Caco-2 (cell line): ENCODE results near the gene ACY1. TPM values are rescaled to one million over a fixed set of nuclear protein-coding genes. Genes with fewer than 3 reads are reported as not detected.

ENCODE experiments used
- BruUV-seq: library from RNA; stranded (reverse); fragments of 400-500 nt; replicated peaks from 2 replicates; lab custom pipeline; 2021; lab: Mats Ljungman, UMichigan
- CTCF ChIA-PET: fragments of 300-600 bp; sonication (Branson Sonifier 250); formaldehyde crosslinking; loops from one replicate; lab custom pipeline; 2022; ENCODE audit warnings: antibody characterized with exemption; lab: Charles Lee
- POLR2A ChIA-PET: fragments of 300-600 bp; sonication (Branson Sonifier 250); formaldehyde crosslinking; loops from one replicate; lab custom pipeline; 2022; ENCODE audit warnings: antibody characterized with exemption; lab: Charles Lee
- DNase-seq, 2 experiments: peaks; one replicate each; pipeline versions ENCODE4 v3.0.0 to v3.0.0-alpha.2; 2020 to 2022
- H3K27me3 ChIP-seq: replicated peaks from 2 replicates; pipeline ENCODE4 v1.6.0; 2011; ENCODE audit warnings: low read length; ENCODE audit not compliant: control insufficient read depth, insufficient read depth
- H3K36me3 ChIP-seq: 2 replicates; pipeline ENCODE4 v1.5.1; 2011; ENCODE audit warnings: low read length; ENCODE audit not compliant: control insufficient read depth, insufficient read depth
- H3K4me1 ChIP-seq: fragments of 250-450 bp; sonication (Bioruptor Pico); 2 replicates; pipeline ENCODE4 v1.5.1; 2020; ENCODE audit warnings: mild to moderate bottlenecking
- H3K4me3 ChIP-seq: 2 replicates; pipeline ENCODE4 v1.5.1; 2011; ENCODE audit warnings: low read depth, mild to moderate bottlenecking, control low read depth, low read length
- H3K9me3 ChIP-seq: fragments of 250-450 bp; sonication (Bioruptor Pico); 2 replicates; pipeline ENCODE4 v1.5.1; 2020; ENCODE audit warnings: mild to moderate bottlenecking, moderate library complexity
- H3K27ac Mint-ChIP-seq: one replicate; pipeline ENCODE4 v1.8.0; 2022; ENCODE audit warnings: mixed read lengths; ENCODE audit not compliant: unreplicated experiment
- H3K27me3 Mint-ChIP-seq: one replicate; pipeline ENCODE4 v1.8.0; 2022; ENCODE audit warnings: mixed read lengths; ENCODE audit not compliant: insufficient read depth, unreplicated experiment
- H3K36me3 Mint-ChIP-seq: one replicate; pipeline ENCODE4 v1.8.0; 2022; ENCODE audit warnings: mild to moderate bottlenecking, mixed read lengths; ENCODE audit not compliant: insufficient read depth, unreplicated experiment
- H3K4me1 Mint-ChIP-seq: one replicate; pipeline ENCODE4 v1.8.0; 2022; ENCODE audit warnings: low read depth, mixed read lengths; ENCODE audit not compliant: unreplicated experiment
- H3K4me3 Mint-ChIP-seq: one replicate; pipeline ENCODE4 v1.8.0; 2022; ENCODE audit warnings: mild to moderate bottlenecking, moderate library complexity, mixed read lengths; ENCODE audit not compliant: unreplicated experiment
- H3K9me3 Mint-ChIP-seq: one replicate; pipeline ENCODE4 v1.8.0; 2022; ENCODE audit warnings: mixed read lengths; ENCODE audit not compliant: unreplicated experiment
- CTCF ChIP-seq, 2 experiments: fragments of 200-600 bp in 1 of 2; IDR thresholded peaks; 1 replicate in 1 of 2; 2 replicates in 1 of 2; pipeline versions ENCODE4 v1.5.1 to v1.8.0; 2011 to 2022; ENCODE audit warnings: antibody characterized with exemption in 1 of 2, control low read depth in 1 of 2, inconsistent platforms in 1 of 2, low read depth in 1 of 2, low read length in 1 of 2, mild to moderate bottlenecking in 1 of 2, moderate library complexity in 1 of 2; ENCODE audit not compliant: insufficient read depth in 1 of 2, severe bottlenecking in 1 of 2, unreplicated experiment in 1 of 2
- intact Hi-C: fragments of 100-400 bp; cut with micrococcal nuclease; formaldehyde crosslinking; loops from one replicate; pipeline ENCODE4 v1.10.0; 2022; ENCODE audit not compliant: unreplicated experiment
- total RNA-seq: library from RNA; stranded (reverse); gene quantifications from 2 replicates; pipeline ENCODE4 v1.2.3, GENCODE V29; 2022

The ACY1 gene
- total RNA-seq, 1 experiment from 2014 or later, result 62.4 TPM

- Mint-ChIP-seq H3K9me3 (no peaks in the 10 kb centered on the region), H3K27me3 (peaks cover 2% of the 10 kb centered on the region), H3K36me3 (no peaks in the 10 kb centered on the region), H3K27ac (no peak overlapping the region), H3K4me1 (no peaks in the 10 kb centered on the region), H3K4me3 (no peak overlapping the region)
- no peaks in the 10 kb centered on the region for H3K27me3 ChIP-seq
- BruUV-seq, result no TSS peak
- TF ChIP-seq CTCF (IDR thresholded peaks at IDR 0.05; ENCODE audit: insufficient read depth in 1 of 2, low read depth in 1 of 2, low read length in 1 of 2, severe bottlenecking in 1 of 2, unreplicated experiment in 1 of 2), result no peak
- DNase-seq, result no peak
- intact Hi-C loops, result no loop called here
- ChIA-PET POLR2A (interaction anchor here (0.6 kb wide), 1 partner anchor 1187 kb away, joined by 3 read pairs; no protein-coding TSS in a partner anchor), CTCF (interaction anchor here (0.6 kb wide), 1 partner anchor 1591 kb away, joined by 3 read pairs; no protein-coding TSS in a partner anchor)
- no peaks in the 10 kb centered on the region for H3K4me1 ChIP-seq
- no peaks in the 10 kb centered on the region for H3K36me3 ChIP-seq
- H3K9me3 ChIP-seq, result no peaks in the 10 kb centered on the region
- H3K4me3 ChIP-seq, result no peak overlapping the region
Measured at GRCh38 chr3:51950899-51951298, 32.4 kb upstream of the ACY1 start.

DNA sequence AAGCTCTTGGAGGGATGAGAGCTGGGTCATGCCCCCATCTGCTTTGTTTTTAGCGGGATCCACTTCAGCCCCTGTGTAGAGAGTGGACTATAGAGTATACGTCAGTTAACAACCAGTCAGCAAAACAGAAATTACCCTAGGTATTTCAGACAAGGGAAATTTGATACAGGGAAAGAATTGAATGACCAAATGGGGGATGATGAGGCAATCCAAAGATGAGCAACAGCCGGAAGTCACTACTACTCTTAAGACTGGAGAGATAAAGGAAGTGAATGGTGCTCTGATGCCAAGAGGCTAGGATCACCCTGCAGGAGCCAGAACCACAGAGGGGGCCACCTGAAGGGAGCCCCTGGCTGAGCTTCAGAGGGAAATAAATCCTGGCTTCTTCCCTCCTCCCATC is 29.9 kb upstream of the ACY1 start:
- no peak overlapping the region for H3K4me3 ChIP-seq
- intact Hi-C loops, result no loop called here
- H3K36me3 ChIP-seq, result no peaks in the 10 kb centered on the region
- POLR2A ChIA-PET, result interaction anchor here (0.5 to 0.7 kb wide), 2 partner anchors 20 to 29 kb away, joined by 3 read pairs; no protein-coding TSS in a partner anchor
- H3K4me1 ChIP-seq, result no peaks in the 10 kb centered on the region
- BruUV-seq, result no TSS peak
- CTCF ChIA-PET, result interaction anchor here (0.6 kb wide), 1 partner anchor 29 kb away, joined by 3 read pairs; the partner anchor contains the start of gene ACY1
- Mint-ChIP-seq H3K27ac (no peak overlapping the region), H3K4me3 (no peak overlapping the region), H3K27me3 (peaks cover 2% of the 10 kb centered on the region), H3K36me3 (no peaks in the 10 kb centered on the region), H3K4me1 (no peaks in the 10 kb centered on the region), H3K9me3 (no peaks in the 10 kb centered on the region)
- no peak for DNase-seq
- H3K9me3 ChIP-seq, result no peaks in the 10 kb centered on the region
- no peak for TF ChIP-seq CTCF (IDR thresholded peaks at IDR 0.05; ENCODE audit: insufficient read depth in 1 of 2, low read depth in 1 of 2, low read length in 1 of 2, severe bottlenecking in 1 of 2, unreplicated experiment in 1 of 2)
- no peaks in the 10 kb centered on the region for H3K27me3 ChIP-seq

DNA sequence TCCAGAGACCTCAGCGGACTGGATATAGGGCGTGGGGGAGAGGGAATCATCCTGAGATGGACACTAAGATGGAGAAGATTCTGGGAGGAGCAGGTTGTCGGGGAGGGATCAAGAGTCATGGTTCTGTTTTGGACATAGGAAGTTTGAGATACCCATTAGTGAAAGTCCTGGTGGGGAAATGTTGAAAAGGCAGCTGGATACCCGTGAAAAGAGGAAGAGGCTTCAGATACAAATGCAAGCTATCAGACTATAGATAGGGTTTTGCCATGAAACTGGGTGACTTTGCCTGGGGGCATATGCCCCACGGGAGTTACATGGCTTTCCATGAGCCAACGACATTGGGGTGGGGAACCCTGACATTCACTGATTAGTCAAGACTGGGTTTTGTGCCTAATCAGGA is 29.2 kb upstream of the ACY1 start:
- no peak overlapping the region for H3K4me3 ChIP-seq
- no peak for TF ChIP-seq CTCF (IDR thresholded peaks at IDR 0.05; ENCODE audit: insufficient read depth in 1 of 2, low read depth in 1 of 2, low read length in 1 of 2, severe bottlenecking in 1 of 2, unreplicated experiment in 1 of 2)
- ChIA-PET POLR2A (no interaction called here), CTCF (no interaction called here)
- no peaks in the 10 kb centered on the region for H3K36me3 ChIP-seq
- H3K36me3 Mint-ChIP-seq, result no peaks in the 10 kb centered on the region
- intact Hi-C loops, result no loop called here
- no peak overlapping the region for H3K27ac Mint-ChIP-seq
- no peaks in the 10 kb centered on the region for H3K4me1 Mint-ChIP-seq
- peaks cover 2% of the 10 kb centered on the region for H3K27me3 Mint-ChIP-seq
- no peaks in the 10 kb centered on the region for H3K4me1 ChIP-seq
- H3K4me3 Mint-ChIP-seq, result no peak overlapping the region
- no peaks in the 10 kb centered on the region for H3K9me3 Mint-ChIP-seq
- H3K9me3 ChIP-seq, result no peaks in the 10 kb centered on the region
- H3K27me3 ChIP-seq, result no peaks in the 10 kb centered on the region
- no peak for DNase-seq
- no TSS peak for BruUV-seq
